22Rv1 (cell line): ENCODE measurements around the gene ELF4.

ENCODE experiments used
- CTCF ChIP-seq: fragments of 450-650 bp; IDR thresholded peaks from 2 replicates; pipeline ENCODE4 v1.5.1; 2017; ENCODE audit warnings: mild to moderate bottlenecking
- ZFX ChIP-seq: fragments of 450-650 bp; IDR thresholded peaks from 2 replicates; pipeline ENCODE4 v1.6.1; 2017; ENCODE audit warnings: antibody characterized with exemption, borderline replicate concordance

DNA sequence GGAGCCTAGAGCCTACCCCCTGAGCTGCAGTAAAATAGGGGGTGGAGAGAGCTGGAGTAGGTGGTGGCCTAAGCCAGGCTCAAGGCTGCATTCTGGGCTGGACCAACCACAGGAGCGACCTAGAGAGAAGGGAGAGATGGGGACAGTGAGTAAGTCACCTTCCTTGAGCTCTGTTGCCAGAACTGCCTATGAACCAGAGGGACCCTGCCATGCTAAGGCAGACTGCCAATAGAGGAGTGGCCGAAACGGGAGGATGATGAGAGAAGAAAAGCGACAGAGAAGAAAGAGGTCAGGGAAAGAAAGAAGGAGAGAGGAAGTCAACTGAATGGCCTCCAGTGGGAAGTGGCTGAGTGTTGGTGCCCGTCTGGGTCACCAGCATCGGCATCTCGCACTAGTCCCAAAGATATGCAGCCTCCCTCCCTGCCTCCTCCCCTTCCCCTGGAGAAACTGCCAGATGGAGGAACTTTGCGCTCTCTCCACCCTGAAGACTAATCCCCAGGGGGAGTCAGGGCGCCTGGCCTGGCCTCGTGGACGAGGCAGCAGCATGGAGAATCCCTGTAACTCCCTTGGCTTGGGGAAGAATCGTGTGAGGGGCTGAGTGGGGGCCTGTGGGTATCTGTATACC is 28.8 kb downstream of the ELF4 start:
- TF ChIP-seq CTCF (no peak), ZFX (no peak)
